Measurements from ENCODE around the gene DEPDC5.

GRCh38 chr22:31917227-31917921, 163.6 kb downstream of the DEPDC5 start:
- TF ChIP-seq, protein P1, sequence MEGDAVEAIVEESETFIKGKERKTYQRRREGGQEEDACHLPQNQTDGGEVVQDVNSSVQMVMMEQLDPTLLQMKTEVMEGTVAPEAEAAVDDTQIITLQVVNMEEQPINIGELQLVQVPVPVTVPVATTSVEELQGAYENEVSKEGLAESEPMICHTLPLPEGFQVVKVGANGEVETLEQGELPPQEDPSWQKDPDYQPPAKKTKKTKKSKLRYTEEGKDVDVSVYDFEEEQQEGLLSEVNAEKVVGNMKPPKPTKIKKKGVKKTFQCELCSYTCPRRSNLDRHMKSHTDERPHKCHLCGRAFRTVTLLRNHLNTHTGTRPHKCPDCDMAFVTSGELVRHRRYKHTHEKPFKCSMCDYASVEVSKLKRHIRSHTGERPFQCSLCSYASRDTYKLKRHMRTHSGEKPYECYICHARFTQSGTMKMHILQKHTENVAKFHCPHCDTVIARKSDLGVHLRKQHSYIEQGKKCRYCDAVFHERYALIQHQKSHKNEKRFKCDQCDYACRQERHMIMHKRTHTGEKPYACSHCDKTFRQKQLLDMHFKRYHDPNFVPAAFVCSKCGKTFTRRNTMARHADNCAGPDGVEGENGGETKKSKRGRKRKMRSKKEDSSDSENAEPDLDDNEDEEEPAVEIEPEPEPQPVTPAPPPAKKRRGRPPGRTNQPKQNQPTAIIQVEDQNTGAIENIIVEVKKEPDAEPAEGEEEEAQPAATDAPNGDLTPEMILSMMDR (conservative IDR thresholded peaks at IDR 0.05; ENCODE audit: low read depth, low read length), result no peak
- TF ChIP-seq EZH2 (IDR thresholded peaks at IDR 0.05; ENCODE audit: low read length, unreplicated experiment), result no peak
- no peak for TF ChIP-seq EZH2phosphoT487 (IDR thresholded peaks at IDR 0.05; ENCODE audit: borderline replicate concordance, low read length)
